Caco-2 (cell line): Measurements from ENCODE around the gene GAPT. TPM values are rescaled to one million over a fixed set of nuclear protein-coding genes. Genes with fewer than 3 reads are reported as not detected.

Source experiments
- BruUV-seq: library from RNA; stranded (reverse); fragments of 400-500 nt; replicated peaks from 2 replicates; lab custom pipeline; 2021; lab: Mats Ljungman, UMichigan
- CTCF ChIA-PET: fragments of 300-600 bp; sonication (Branson Sonifier 250); formaldehyde crosslinking; loops from one replicate; lab custom pipeline; 2022; ENCODE audit warnings: antibody characterized with exemption; lab: Charles Lee
- POLR2A ChIA-PET: fragments of 300-600 bp; sonication (Branson Sonifier 250); formaldehyde crosslinking; loops from one replicate; lab custom pipeline; 2022; ENCODE audit warnings: antibody characterized with exemption; lab: Charles Lee
- DNase-seq, 2 experiments: peaks; one replicate each; pipeline versions ENCODE4 v3.0.0 to v3.0.0-alpha.2; 2020 to 2022
- H3K27me3 ChIP-seq: replicated peaks from 2 replicates; pipeline ENCODE4 v1.6.0; 2011; ENCODE audit warnings: low read length; ENCODE audit not compliant: control insufficient read depth, insufficient read depth
- H3K36me3 ChIP-seq: 2 replicates; pipeline ENCODE4 v1.5.1; 2011; ENCODE audit warnings: low read length; ENCODE audit not compliant: control insufficient read depth, insufficient read depth
- H3K4me1 ChIP-seq: fragments of 250-450 bp; sonication (Bioruptor Pico); 2 replicates; pipeline ENCODE4 v1.5.1; 2020; ENCODE audit warnings: mild to moderate bottlenecking
- H3K4me3 ChIP-seq: 2 replicates; pipeline ENCODE4 v1.5.1; 2011; ENCODE audit warnings: low read depth, mild to moderate bottlenecking, control low read depth, low read length
- H3K9me3 ChIP-seq: fragments of 250-450 bp; sonication (Bioruptor Pico); 2 replicates; pipeline ENCODE4 v1.5.1; 2020; ENCODE audit warnings: mild to moderate bottlenecking, moderate library complexity
- H3K27ac Mint-ChIP-seq: one replicate; pipeline ENCODE4 v1.8.0; 2022; ENCODE audit warnings: mixed read lengths; ENCODE audit not compliant: unreplicated experiment
- H3K27me3 Mint-ChIP-seq: one replicate; pipeline ENCODE4 v1.8.0; 2022; ENCODE audit warnings: mixed read lengths; ENCODE audit not compliant: insufficient read depth, unreplicated experiment
- H3K36me3 Mint-ChIP-seq: one replicate; pipeline ENCODE4 v1.8.0; 2022; ENCODE audit warnings: mild to moderate bottlenecking, mixed read lengths; ENCODE audit not compliant: insufficient read depth, unreplicated experiment
- H3K4me1 Mint-ChIP-seq: one replicate; pipeline ENCODE4 v1.8.0; 2022; ENCODE audit warnings: low read depth, mixed read lengths; ENCODE audit not compliant: unreplicated experiment
- H3K4me3 Mint-ChIP-seq: one replicate; pipeline ENCODE4 v1.8.0; 2022; ENCODE audit warnings: mild to moderate bottlenecking, moderate library complexity, mixed read lengths; ENCODE audit not compliant: unreplicated experiment
- H3K9me3 Mint-ChIP-seq: one replicate; pipeline ENCODE4 v1.8.0; 2022; ENCODE audit warnings: mixed read lengths; ENCODE audit not compliant: unreplicated experiment
- CTCF ChIP-seq, 2 experiments: fragments of 200-600 bp in 1 of 2; IDR thresholded peaks; 1 replicate in 1 of 2; 2 replicates in 1 of 2; pipeline versions ENCODE4 v1.5.1 to v1.8.0; 2011 to 2022; ENCODE audit warnings: antibody characterized with exemption in 1 of 2, control low read depth in 1 of 2, inconsistent platforms in 1 of 2, low read depth in 1 of 2, low read length in 1 of 2, mild to moderate bottlenecking in 1 of 2, moderate library complexity in 1 of 2; ENCODE audit not compliant: insufficient read depth in 1 of 2, severe bottlenecking in 1 of 2, unreplicated experiment in 1 of 2
- intact Hi-C: fragments of 100-400 bp; cut with micrococcal nuclease; formaldehyde crosslinking; loops from one replicate; pipeline ENCODE4 v1.10.0; 2022; ENCODE audit not compliant: unreplicated experiment
- total RNA-seq: library from RNA; stranded (reverse); gene quantifications from 2 replicates; pipeline ENCODE4 v1.2.3, GENCODE V29; 2022

Gene GAPT
- total RNA-seq, 1 experiment from 2014 or later = not detected

DNA sequence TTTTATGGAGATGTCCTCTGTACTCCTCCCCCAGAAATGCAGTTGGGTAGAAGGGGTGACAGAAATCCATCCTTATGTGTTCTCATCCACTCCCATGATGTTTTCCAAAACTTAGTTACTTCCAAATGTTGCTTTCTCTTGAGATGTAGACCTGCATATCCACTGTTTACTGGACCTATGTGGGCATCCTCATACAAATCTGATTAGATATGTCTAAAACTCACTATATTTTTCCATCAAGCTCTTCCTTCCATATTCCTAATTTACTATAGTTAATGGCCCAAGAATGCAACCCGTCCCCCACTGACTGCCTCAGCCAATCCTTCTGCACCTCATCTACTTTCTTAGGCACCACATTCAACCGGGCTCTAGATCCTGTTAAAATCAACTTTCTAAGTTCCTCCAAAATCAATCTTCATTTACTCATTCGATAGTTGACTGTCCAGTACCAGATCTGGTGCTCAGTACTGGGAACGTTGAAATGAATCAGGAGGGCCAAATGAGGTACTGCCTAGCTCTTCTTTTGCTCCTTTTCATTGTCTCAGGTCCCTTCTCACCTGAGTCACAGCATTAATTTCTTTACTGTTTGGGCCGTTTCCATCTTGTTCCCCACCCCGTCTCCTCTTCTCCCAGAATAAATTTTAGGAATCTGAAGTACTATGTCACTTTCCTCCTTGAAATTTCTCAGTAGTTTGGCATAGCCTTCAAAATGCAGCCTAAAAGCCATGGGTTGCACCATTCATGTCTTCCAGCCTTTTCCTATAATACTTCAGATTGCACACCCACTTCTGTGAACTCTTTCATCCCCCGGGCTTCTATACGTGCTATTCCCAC, 39.3 kb upstream of the GAPT start:
- no TSS peak for BruUV-seq
- Mint-ChIP-seq H3K36me3 (peaks cover 40% of the 10 kb centered on the region), H3K4me3 (no peak overlapping the region), H3K27ac (no peak overlapping the region), H3K27me3 (no peaks in the 10 kb centered on the region), H3K9me3 (no peaks in the 10 kb centered on the region), H3K4me1 (no peaks in the 10 kb centered on the region)
- CTCF ChIA-PET = no interaction called here
- intact Hi-C loops = no loop called here
- no peak for DNase-seq
- Histone ChIP-seq H3K4me3 (no peak overlapping the region), H3K27me3 (no peaks in the 10 kb centered on the region), H3K4me1 (no peaks in the 10 kb centered on the region), H3K36me3 (peaks cover 3% of the 10 kb centered on the region; the same call in 1 of the 2 replicates), H3K9me3 (no peaks in the 10 kb centered on the region)
- POLR2A ChIA-PET = no interaction called here
- no peak for TF ChIP-seq CTCF (IDR thresholded peaks at IDR 0.05; ENCODE audit: insufficient read depth in 1 of 2, low read depth in 1 of 2, low read length in 1 of 2, severe bottlenecking in 1 of 2, unreplicated experiment in 1 of 2)

GRCh38 chr5:58452566-58453258, 38.5 kb upstream of the GAPT start:
- peaks cover 46% of the 10 kb centered on the region for H3K36me3 Mint-ChIP-seq
- TF ChIP-seq CTCF (IDR thresholded peaks at IDR 0.05; ENCODE audit: insufficient read depth in 1 of 2, low read depth in 1 of 2, low read length in 1 of 2, severe bottlenecking in 1 of 2, unreplicated experiment in 1 of 2) = no peak
- Histone ChIP-seq H3K4me1 (no peaks in the 10 kb centered on the region), H3K4me3 (no peak overlapping the region), H3K27me3 (no peaks in the 10 kb centered on the region), H3K9me3 (no peaks in the 10 kb centered on the region), H3K36me3 (peaks cover 3% of the 10 kb centered on the region; the same call in 1 of the 2 replicates)
- no peak overlapping the region for H3K27ac Mint-ChIP-seq
- intact Hi-C loops = no loop called here
- CTCF ChIA-PET = no interaction called here
- no peaks in the 10 kb centered on the region for H3K27me3 Mint-ChIP-seq
- no peak for DNase-seq
- H3K4me3 Mint-ChIP-seq = no peak overlapping the region
- H3K9me3 Mint-ChIP-seq = no peaks in the 10 kb centered on the region
- H3K4me1 Mint-ChIP-seq = no peaks in the 10 kb centered on the region
- POLR2A ChIA-PET = no interaction called here
- no TSS peak for BruUV-seq

DNA sequence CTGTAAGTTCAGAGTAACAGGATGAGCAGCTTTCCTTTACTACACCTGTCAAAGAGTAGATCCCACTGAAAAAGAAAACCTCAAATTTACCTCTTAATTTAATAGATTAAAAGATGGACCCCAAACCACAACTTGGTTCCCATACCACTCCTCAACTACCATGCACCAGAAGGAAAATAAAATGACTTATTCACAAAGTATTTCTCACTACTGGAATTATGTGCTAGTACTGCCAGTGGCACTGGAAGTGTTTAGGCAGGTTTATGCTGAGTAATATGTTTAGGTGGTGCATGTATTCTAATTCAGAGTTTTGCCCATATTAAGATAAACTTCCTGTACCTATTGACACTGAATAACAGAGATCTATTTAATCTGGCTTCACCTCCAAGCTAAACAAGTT, 37.9 kb upstream of the GAPT start:
- Histone ChIP-seq H3K9me3 (no peaks in the 10 kb centered on the region), H3K4me3 (no peak overlapping the region), H3K27me3 (no peaks in the 10 kb centered on the region), H3K4me1 (no peaks in the 10 kb centered on the region), H3K36me3 (peaks cover 3% of the 10 kb centered on the region; the same call in 1 of the 2 replicates)
- H3K9me3 Mint-ChIP-seq = no peaks in the 10 kb centered on the region
- H3K4me3 Mint-ChIP-seq = no peak overlapping the region
- no peaks in the 10 kb centered on the region for H3K27me3 Mint-ChIP-seq
- no TSS peak for BruUV-seq
- intact Hi-C loops = no loop called here
- DNase-seq = no peak
- CTCF ChIA-PET = no interaction called here
- POLR2A ChIA-PET = no interaction called here
- TF ChIP-seq CTCF (IDR thresholded peaks at IDR 0.05; ENCODE audit: insufficient read depth in 1 of 2, low read depth in 1 of 2, low read length in 1 of 2, severe bottlenecking in 1 of 2, unreplicated experiment in 1 of 2) = no peak
- peaks cover 52% of the 10 kb centered on the region for H3K36me3 Mint-ChIP-seq
- H3K4me1 Mint-ChIP-seq = peaks cover 5% of the 10 kb centered on the region
- H3K27ac Mint-ChIP-seq = no peak overlapping the region
